DMS114 treated with DMSO at 0.1 percent for 48 hours (cell line): Measurements from ENCODE around the gene CBX1.
A peak's percentile ranks its signal among the peaks of the same experiment; 100 is the strongest.
"Not testable (repeated sequence)": the region's sequence is repeated elsewhere in the genome, so short reads cannot be mapped to it uniquely, and the experiment has no call there.

Experiments used
- DNase-seq: peaks from one replicate; lab custom pipeline; 2025; ENCODE audit not compliant: unreplicated experiment; lab: John Stamatoyannopoulos, UW

Gene CBX1

GRCh38 chr17:48053758-48054237 lies 47.5 kb downstream of the CBX1 start:
- DNase-seq, result no peak

- no peak for DNase-seq
Measured at GRCh38 chr17:48052956-48053757, 48.1 kb downstream of the CBX1 start.

GRCh38 chr17:48051706-48052486 lies 49.4 kb downstream of the CBX1 start:
- DNase-seq, result no peak

- no peak for DNase-seq
Measured at GRCh38 chr17:48051283-48051682, 50.0 kb downstream of the CBX1 start.

GRCh38 chr17:48048384-48049126 lies 52.7 kb downstream of the CBX1 start:
- peak; percentile 57 for DNase-seq

- peak; percentile 98 for DNase-seq
Measured at GRCh38 chr17:48047741-48048383, 53.4 kb downstream of the CBX1 start, which contains the start of gene NFE2L1. Gene NFE2L1 (plus strand): TSS chr17:48048359. CDS start chr17:48051119, 2,760 bp downstream.

GRCh38 chr17:48047113-48047740 lies 54.1 kb downstream of the CBX1 start:
- DNase-seq, result no peak

- DNase-seq, result no peak
Measured at GRCh38 chr17:48046296-48046695, 55.0 kb downstream of the CBX1 start.

GRCh38 chr17:48045316-48046001 lies 55.8 kb downstream of the CBX1 start:
- DNase-seq, result no peak

GRCh38 chr17:48044851-48045250 lies 56.4 kb downstream of the CBX1 start:
- no peak for DNase-seq

- DNase-seq, result no peak
Measured at GRCh38 chr17:48043176-48043575, 58.1 kb downstream of the CBX1 start.

GRCh38 chr17:48038687-48039086 lies 62.6 kb downstream of the CBX1 start:
- DNase-seq, result no peak

GRCh38 chr17:48037838-48038323 lies 63.4 kb downstream of the CBX1 start:
- DNase-seq, result no peak

- DNase-seq, result no peak
Measured at GRCh38 chr17:48037036-48037837, 64.0 kb downstream of the CBX1 start, which contains the start of gene COPZ2. Gene COPZ2 (minus strand): TSS chr17:48037797. CDS start chr17:48037777, 20 bp downstream.

GRCh38 chr17:48036693-48037035 lies 64.6 kb downstream of the CBX1 start:
- no peak for DNase-seq

GRCh38 chr17:48034734-48035133 lies 66.5 kb downstream of the CBX1 start:
- DNase-seq, result not testable (repeated sequence)

- no peak for DNase-seq
Measured at GRCh38 chr17:48031966-48032365, 69.3 kb downstream of the CBX1 start.

- no peak for DNase-seq
Measured at GRCh38 chr17:48030531-48030930, 70.7 kb downstream of the CBX1 start.

GRCh38 chr17:48028736-48029135 lies 72.5 kb downstream of the CBX1 start:
- DNase-seq, result no peak
